Right cardiac atrium (tissue), 5 donors: Measurements from ENCODE around the gene TTK. TPM values are rescaled to one million over a fixed set of nuclear protein-coding genes. Genes with fewer than 3 reads are reported as not detected.
"Not testable (repeated sequence)": the region's sequence is repeated elsewhere in the genome, so short reads cannot be mapped to it uniquely, and the experiment has no call there.

Experiments
- ATAC-seq, 2 donors: fragments of 200-7000 bp; cut with Tn5 transposase; one replicate each; pipeline versions ENCODE4 v1.8.0 to v1.9.1; 2020; ENCODE audit warnings: moderate library complexity in 2 of 2, mild to moderate bottlenecking in 1 of 2
- DNase-seq, 3 donors: peaks; one replicate each; pipeline ENCODE4 v3.0.0-alpha.2; 2020
- H3K27ac ChIP-seq: one replicate; pipeline ENCODE4 v1.5.1; 2013; ENCODE audit warnings: mild to moderate bottlenecking, low read length, control low read depth, moderate library complexity
- H3K27me3 ChIP-seq: one replicate; pipeline ENCODE4 v1.6.1; 2013; ENCODE audit not compliant: control insufficient read depth, insufficient read depth
- H3K4me1 ChIP-seq: one replicate; pipeline ENCODE4 v1.6.1; 2013; ENCODE audit warnings: low read length; ENCODE audit not compliant: control insufficient read depth, insufficient read depth
- H3K4me3 ChIP-seq: one replicate; pipeline ENCODE4 v1.5.1; 2013; ENCODE audit warnings: low read length, control low read depth
- H3K9me3 ChIP-seq: one replicate; pipeline ENCODE4 v1.6.1; 2013; ENCODE audit warnings: low read length; ENCODE audit not compliant: control insufficient read depth
- WGBS: extraction: QIAGEN DNeasy Blood & Tissue Kit; methylation state at CpG from one replicate; pipeline ENCODE4 v1.1.7; 2013; 5-methylcytosine and 5-hydroxymethylcytosine counted together
- intact Hi-C, 4 donors: fragments of 100-400 bp; cut with DNase I; formaldehyde crosslinking; loops; one replicate each; pipeline versions ENCODE4 v1.11.0 to v1.14.0; 2022 to 2023
- polyA plus RNA-seq: library from polyadenylated mRNA; stranded (reverse); fragments of 200-250 nt; gene quantifications from one replicate; pipeline ENCODE4 v1.2.3, GENCODE V29; 2013
- total RNA-seq, 4 donors: library from RNA; stranded (reverse); fragmentation: NEBNext Ultra II Directional; extraction: Animal tissue kit (Norgen Biotek cat#: 25700); gene quantifications; one replicate each; pipeline ENCODE4 v1.2.1, GENCODE V29; 2021
- donor health status: healthy with polysubstance abuse.
- donor health status: DM: no; HTN: yes; CAD: no.
- donor health status: DM: no; HTN: no; CAD: no.
- donor health status: DM: no; HTN: yes; CAD: no; lungs with severe emphysema.
- donor health status: DM: yes; HTN: yes; CAD: no.

TTK gene
- total and polyA plus RNA-seq, 5 donors = 0.05 to 0.86 (median 0.39) TPM; not detected in 1

DNA sequence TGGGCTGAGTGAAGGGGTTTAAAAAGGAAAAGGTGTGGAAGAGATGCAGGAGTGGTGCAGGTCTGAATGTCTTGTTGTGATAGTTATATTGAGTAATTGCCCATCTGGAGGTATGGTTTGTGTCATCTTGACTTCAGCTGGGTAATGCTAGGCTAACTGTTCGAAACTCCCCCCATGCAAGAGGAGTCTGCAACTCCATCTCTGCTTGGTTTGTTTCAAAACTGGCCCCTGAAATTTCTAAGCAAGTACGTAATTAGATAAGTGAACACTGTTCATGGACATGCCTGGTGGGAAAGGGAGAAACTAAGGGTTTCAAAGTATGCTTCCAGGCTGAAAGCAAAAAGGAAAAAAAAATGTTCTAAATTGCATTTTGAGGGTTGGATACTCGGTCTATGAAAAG lies 17.1 kb downstream of the TTK start:
- H3K27me3 ChIP-seq = no peaks in the 10 kb centered on the region
- H3K27ac ChIP-seq = no peak overlapping the region
- intact Hi-C loops = no loop called here
- ATAC-seq (no peak), DNase-seq (no peak)
- no peak overlapping the region for H3K4me3 ChIP-seq
- 95% methylated on average over 3 of the region's 3 CpGs for WGBS
- H3K9me3 ChIP-seq = no peaks in the 10 kb centered on the region
- H3K4me1 ChIP-seq = no peaks in the 10 kb centered on the region

GRCh38 chr6:80022803-80023202 lies 18.4 kb downstream of the TTK start:
- no peaks in the 10 kb centered on the region for H3K9me3 ChIP-seq
- no peak overlapping the region for H3K4me3 ChIP-seq
- intact Hi-C loops = no loop called here
- WGBS = 79% methylated on average over 4 of the region's 4 CpGs
- no peaks in the 10 kb centered on the region for H3K4me1 ChIP-seq
- ATAC-seq (no peak), DNase-seq (no peak)
- H3K27me3 ChIP-seq = no peaks in the 10 kb centered on the region
- H3K27ac ChIP-seq = no peak overlapping the region

DNA sequence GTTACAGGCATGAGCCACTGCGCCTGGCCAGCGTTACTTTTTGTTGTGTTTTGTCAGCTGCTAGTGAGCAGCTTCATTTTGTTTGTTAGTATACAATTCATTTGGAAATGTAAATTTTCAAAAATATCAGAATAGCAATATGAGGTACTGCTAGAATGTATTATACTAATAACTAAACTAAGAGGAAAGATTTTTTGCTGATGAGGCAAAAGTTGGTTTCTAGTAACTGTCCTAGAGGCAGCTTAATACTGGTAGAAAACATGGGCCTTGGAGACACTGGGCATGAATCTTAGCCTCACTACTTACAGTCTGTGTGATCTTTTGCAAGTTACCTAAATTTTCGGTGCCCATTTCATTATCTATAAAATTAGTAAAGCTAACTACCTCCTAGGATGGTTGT lies 24.1 kb downstream of the TTK start:
- no peak for ATAC-seq
- WGBS = 84% methylated on average over 3 of the region's 3 CpGs
- H3K27me3 ChIP-seq = no peaks in the 10 kb centered on the region
- no peak overlapping the region for H3K4me3 ChIP-seq
- H3K4me1 ChIP-seq = no peaks in the 10 kb centered on the region
- H3K9me3 ChIP-seq = no peaks in the 10 kb centered on the region
- intact Hi-C loops = no loop called here
- no peak overlapping the region for H3K27ac ChIP-seq
- no peak for DNase-seq

DNA sequence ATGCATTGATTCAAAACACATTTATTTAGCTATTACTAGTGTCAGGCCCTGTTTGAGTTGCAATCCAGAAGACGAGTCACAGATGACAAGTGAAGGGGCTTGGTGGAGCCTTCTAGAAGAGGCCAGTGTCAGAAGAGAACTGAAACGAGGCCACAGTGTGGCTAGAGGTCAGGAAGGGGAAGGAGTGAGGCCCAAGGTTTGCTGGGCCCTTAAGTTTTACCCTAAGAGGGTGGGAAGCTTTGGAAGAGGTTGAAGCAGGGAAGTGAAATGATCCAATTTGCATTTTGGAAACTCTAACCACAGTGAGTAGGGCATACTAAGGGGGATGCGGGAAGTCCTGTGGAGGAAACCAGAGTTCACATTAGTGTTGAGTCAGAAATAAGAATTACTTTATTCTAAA lies 25.0 kb downstream of the TTK start:
- Histone ChIP-seq H3K27me3 (no peaks in the 10 kb centered on the region), H3K4me1 (no peaks in the 10 kb centered on the region), H3K4me3 (no peak overlapping the region), H3K9me3 (no peaks in the 10 kb centered on the region), H3K27ac (no peak overlapping the region)
- intact Hi-C loops = no loop called here
- 77% methylated on average over 3 of the region's 3 CpGs for WGBS
- DNase-seq (no peak), ATAC-seq (no peak)

GRCh38 chr6:80048220-80048619 lies 43.8 kb downstream of the TTK start:
- H3K4me3 ChIP-seq, H3K9me3 ChIP-seq, H3K27ac ChIP-seq, ATAC-seq, H3K4me1 ChIP-seq, H3K27me3 ChIP-seq, intact Hi-C loops, DNase-seq: not testable (repeated sequence)
- WGBS = 98% methylated on average over 3 of the region's 3 CpGs

DNA sequence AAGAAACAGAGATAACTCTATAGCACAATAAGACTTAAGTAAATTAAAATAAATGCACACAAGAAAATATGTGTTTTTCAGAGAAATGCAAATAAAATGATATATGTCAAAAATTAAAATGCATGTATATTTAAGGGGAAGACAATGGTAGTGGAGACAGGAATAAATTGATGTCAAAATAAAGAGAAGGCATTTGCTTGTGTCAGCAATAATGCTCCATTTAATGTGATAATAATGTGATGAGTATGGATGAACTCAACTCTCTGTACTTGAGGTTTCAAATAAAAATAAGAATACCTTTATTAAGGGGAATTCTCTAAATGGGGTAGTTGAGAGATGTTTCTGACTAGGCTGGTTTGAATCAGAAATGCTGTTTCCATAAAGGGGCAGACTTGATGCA lies 56.3 kb downstream of the TTK start:
- Histone ChIP-seq H3K4me3 (no peak overlapping the region), H3K27ac (no peak overlapping the region), H3K9me3 (no peaks in the 10 kb centered on the region), H3K27me3 (no peaks in the 10 kb centered on the region), H3K4me1 (no peaks in the 10 kb centered on the region)
- intact Hi-C loops = no loop called here
- ATAC-seq (no peak), DNase-seq (no peak)

- H3K9me3 ChIP-seq, H3K4me3 ChIP-seq, intact Hi-C loops, H3K27me3 ChIP-seq, ATAC-seq, H3K27ac ChIP-seq, DNase-seq, H3K4me1 ChIP-seq: not testable (repeated sequence)
- 85% methylated on average over 7 of the region's 7 CpGs for WGBS
These were observed 63.7 kb downstream of the TTK start for GRCh38 chr6:80068146-80068545.

GRCh38 chr6:80070431-80070830 lies 66.0 kb downstream of the TTK start:
- H3K9me3 ChIP-seq, ATAC-seq, H3K27ac ChIP-seq, intact Hi-C loops, H3K4me3 ChIP-seq, H3K27me3 ChIP-seq, DNase-seq, H3K4me1 ChIP-seq: not testable (repeated sequence)
- 88% methylated on average over 19 of the region's 19 CpGs for WGBS

GRCh38 chr6:80077067-80077466 lies 72.6 kb downstream of the TTK start:
- DNase-seq = no peak
- no peak overlapping the region for H3K27ac ChIP-seq
- no peak for ATAC-seq
- H3K4me3 ChIP-seq = no peak overlapping the region
- no peaks in the 10 kb centered on the region for H3K4me1 ChIP-seq
- H3K9me3 ChIP-seq = no peaks in the 10 kb centered on the region
- intact Hi-C loops = no loop called here
- no peaks in the 10 kb centered on the region for H3K27me3 ChIP-seq
- WGBS = 77% methylated on average over 1 of the region's 1 CpG

- WGBS = 92% methylated on average over 6 of the region's 6 CpGs
- intact Hi-C loops = no loop called here
- DNase-seq = no peak
These were observed 84.2 kb downstream of the TTK start for GRCh38 chr6:80088637-80089036.

GRCh38 chr6:80091506-80091905 lies 87.1 kb downstream of the TTK start:
- ATAC-seq = no peak
- Histone ChIP-seq H3K4me3 (no peak overlapping the region), H3K27ac (no peak overlapping the region), H3K4me1 (no peaks in the 10 kb centered on the region), H3K27me3 (no peaks in the 10 kb centered on the region), H3K9me3 (no peaks in the 10 kb centered on the region)
- intact Hi-C loops = loop anchor here in 1 of 4 donors (10.0 kb wide), 1 partner anchor 317 kb away; no protein-coding TSS in a partner anchor
- no peak for DNase-seq

More at GRCh38 chr6:80088637-80089036, 84.2 kb downstream of the TTK start:
- Histone ChIP-seq H3K4me1 (no peaks in the 10 kb centered on the region), H3K27me3 (no peaks in the 10 kb centered on the region), H3K9me3 (no peaks in the 10 kb centered on the region), H3K27ac (no peak overlapping the region), H3K4me3 (no peak overlapping the region)
- ATAC-seq = no peak
